ENCODE results near the gene SARDH.
"Not testable (repeated sequence)": the region's sequence is repeated elsewhere in the genome, so short reads cannot be mapped to it uniquely, and the experiment has no call there.

Gene SARDH

DNA sequence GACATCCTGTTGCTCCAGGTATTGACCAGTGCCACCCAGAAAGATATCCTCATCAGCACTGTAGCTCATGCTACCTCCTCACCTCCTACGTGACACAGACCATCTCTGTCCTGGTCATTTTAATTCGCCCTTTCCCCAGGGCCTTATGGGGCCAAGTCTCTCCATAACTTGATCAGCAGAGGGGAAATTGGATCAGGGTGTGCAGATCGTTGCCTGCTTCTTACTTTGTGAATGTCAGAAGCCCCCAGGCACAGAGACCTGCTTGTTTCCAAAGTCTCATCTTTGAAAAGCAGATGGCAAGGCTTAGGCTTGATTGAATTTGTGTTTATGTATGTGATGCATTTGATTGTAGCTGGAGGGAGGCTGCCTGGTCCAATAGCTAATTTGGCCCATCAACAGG lies 110.8 kb downstream of the SARDH start:
- TF ChIP-seq, protein P1, sequence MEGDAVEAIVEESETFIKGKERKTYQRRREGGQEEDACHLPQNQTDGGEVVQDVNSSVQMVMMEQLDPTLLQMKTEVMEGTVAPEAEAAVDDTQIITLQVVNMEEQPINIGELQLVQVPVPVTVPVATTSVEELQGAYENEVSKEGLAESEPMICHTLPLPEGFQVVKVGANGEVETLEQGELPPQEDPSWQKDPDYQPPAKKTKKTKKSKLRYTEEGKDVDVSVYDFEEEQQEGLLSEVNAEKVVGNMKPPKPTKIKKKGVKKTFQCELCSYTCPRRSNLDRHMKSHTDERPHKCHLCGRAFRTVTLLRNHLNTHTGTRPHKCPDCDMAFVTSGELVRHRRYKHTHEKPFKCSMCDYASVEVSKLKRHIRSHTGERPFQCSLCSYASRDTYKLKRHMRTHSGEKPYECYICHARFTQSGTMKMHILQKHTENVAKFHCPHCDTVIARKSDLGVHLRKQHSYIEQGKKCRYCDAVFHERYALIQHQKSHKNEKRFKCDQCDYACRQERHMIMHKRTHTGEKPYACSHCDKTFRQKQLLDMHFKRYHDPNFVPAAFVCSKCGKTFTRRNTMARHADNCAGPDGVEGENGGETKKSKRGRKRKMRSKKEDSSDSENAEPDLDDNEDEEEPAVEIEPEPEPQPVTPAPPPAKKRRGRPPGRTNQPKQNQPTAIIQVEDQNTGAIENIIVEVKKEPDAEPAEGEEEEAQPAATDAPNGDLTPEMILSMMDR (IDR thresholded peaks at IDR 0.05; ENCODE audit: poor library complexity, severe bottlenecking): no peak
- Histone ChIP-seq H3K4me3 (ENCODE audit: severe bottlenecking) (no peak overlapping the region), H3K36me3 (ENCODE audit: low read depth) (no peaks in the 10 kb centered on the region), H3K9me3 (ENCODE audit: severe bottlenecking) (no peaks in the 10 kb centered on the region), H3K27ac (ENCODE audit: poor library complexity, severe bottlenecking) (no peak overlapping the region), H3K4me1 (ENCODE audit: insufficient read depth, poor library complexity, severe bottlenecking) (no peaks in the 10 kb centered on the region), H3K27me3 (ENCODE audit: insufficient read depth, poor library complexity, severe bottlenecking) (peaks cover 10% of the 10 kb centered on the region)
- ATAC-seq (ENCODE audit: low read depth) (no peak), DNase-seq (ENCODE audit: low spot score) (no peak)

GRCh38 chr9:133626008-133626407 lies 112.1 kb downstream of the SARDH start:
- not testable (repeated sequence) for H3K36me3 ChIP-seq (ENCODE audit: low read depth); H3K4me1 ChIP-seq (ENCODE audit: insufficient read depth, poor library complexity, severe bottlenecking)
- peaks cover 13% of the 10 kb centered on the region for H3K27me3 ChIP-seq (ENCODE audit: insufficient read depth, poor library complexity, severe bottlenecking)

GRCh38 chr9:133622555-133622954 lies 115.6 kb downstream of the SARDH start:
- no peaks in the 10 kb centered on the region for H3K9me3 ChIP-seq (ENCODE audit: severe bottlenecking)
- TF ChIP-seq, protein P1 (IDR thresholded peaks at IDR 0.05; ENCODE audit: poor library complexity, severe bottlenecking): no peak
- peaks cover 39% of the 10 kb centered on the region for H3K27me3 ChIP-seq (ENCODE audit: insufficient read depth, poor library complexity, severe bottlenecking)
- no peak overlapping the region for H3K4me3 ChIP-seq (ENCODE audit: severe bottlenecking)
- ATAC-seq (ENCODE audit: low read depth) (no peak), DNase-seq (ENCODE audit: low spot score) (no peak)
- H3K4me1 ChIP-seq (ENCODE audit: insufficient read depth, poor library complexity, severe bottlenecking): no peaks in the 10 kb centered on the region
- no peak overlapping the region for H3K27ac ChIP-seq (ENCODE audit: poor library complexity, severe bottlenecking)
- no peaks in the 10 kb centered on the region for H3K36me3 ChIP-seq (ENCODE audit: low read depth)

More at GRCh38 chr9:133626008-133626407, 112.1 kb downstream of the SARDH start:
- ATAC-seq (ENCODE audit: low read depth); H3K27ac ChIP-seq (ENCODE audit: poor library complexity, severe bottlenecking); DNase-seq (ENCODE audit: low spot score); H3K4me3 ChIP-seq (ENCODE audit: severe bottlenecking); H3K9me3 ChIP-seq (ENCODE audit: severe bottlenecking): not testable (repeated sequence)

- no peak for DNase-seq (ENCODE audit: low spot score)
- Histone ChIP-seq H3K36me3 (ENCODE audit: low read depth) (no peaks in the 10 kb centered on the region), H3K9me3 (ENCODE audit: severe bottlenecking) (no peaks in the 10 kb centered on the region), H3K27ac (ENCODE audit: poor library complexity, severe bottlenecking) (no peak overlapping the region), H3K27me3 (ENCODE audit: insufficient read depth, poor library complexity, severe bottlenecking) (peaks cover 44% of the 10 kb centered on the region), H3K4me3 (ENCODE audit: severe bottlenecking) (no peak overlapping the region), H3K4me1 (ENCODE audit: insufficient read depth, poor library complexity, severe bottlenecking) (no peaks in the 10 kb centered on the region)
- ATAC-seq (ENCODE audit: low read depth): no peak
- TF ChIP-seq, protein P1 (IDR thresholded peaks at IDR 0.05; ENCODE audit: poor library complexity, severe bottlenecking): no peak
These were observed 116.4 kb downstream of the SARDH start for GRCh38 chr9:133621725-133622267.

DNA sequence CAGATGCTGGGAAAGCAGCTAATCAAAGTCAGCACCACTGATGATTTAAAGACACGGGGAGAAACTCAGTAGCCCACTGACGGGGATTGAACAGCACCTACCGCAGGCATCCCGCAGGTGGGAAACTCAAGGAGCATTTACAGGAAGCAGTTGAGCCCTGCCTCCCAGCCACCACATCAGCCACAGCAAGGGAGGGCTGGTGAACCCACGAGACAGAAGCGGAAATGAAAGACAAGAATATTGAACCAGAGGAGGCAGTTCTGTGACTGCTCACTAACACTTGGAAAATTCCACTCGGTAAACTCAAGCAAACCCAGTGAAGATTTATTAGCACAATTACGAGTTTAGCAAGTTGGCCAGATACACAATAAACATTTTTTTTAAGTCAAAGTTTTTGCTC lies 118.4 kb downstream of the SARDH start:
- no peaks in the 10 kb centered on the region for H3K4me1 ChIP-seq (ENCODE audit: insufficient read depth, poor library complexity, severe bottlenecking)
- TF ChIP-seq, protein P1 (IDR thresholded peaks at IDR 0.05; ENCODE audit: poor library complexity, severe bottlenecking): no peak
- no peaks in the 10 kb centered on the region for H3K36me3 ChIP-seq (ENCODE audit: low read depth)
- no peak for ATAC-seq (ENCODE audit: low read depth)
- no peak for DNase-seq (ENCODE audit: low spot score)
- H3K27me3 ChIP-seq (ENCODE audit: insufficient read depth, poor library complexity, severe bottlenecking): peaks cover 45% of the 10 kb centered on the region
- H3K27ac ChIP-seq (ENCODE audit: poor library complexity, severe bottlenecking): no peak overlapping the region
- no peak overlapping the region for H3K4me3 ChIP-seq (ENCODE audit: severe bottlenecking)
- no peaks in the 10 kb centered on the region for H3K9me3 ChIP-seq (ENCODE audit: severe bottlenecking)
